Hepatocyte (in vitro differentiated cells): ENCODE data around the gene DDC.

Experiments
- CTCF ChIP-seq: fragments of 200-600 bp; sonication (generic); IDR thresholded peaks from 2 replicates; pipeline ENCODE4 v1.5.1; 2016; ENCODE audit warnings: antibody characterized with exemption, mild to moderate bottlenecking; ENCODE audit not compliant: poor library complexity
- EZH2 ChIP-seq: fragments of 200-600 bp; sonication (generic); IDR thresholded peaks from 2 replicates; pipeline ENCODE4 v1.6.1; 2016; ENCODE audit warnings: antibody characterized with exemption, mild to moderate bottlenecking, borderline replicate concordance

GRCh38 chr7:50449881-50450589, 115.2 kb downstream of the DDC start, which contains the start of gene FIGNL1:
- TF ChIP-seq CTCF, result no peak
- TF ChIP-seq EZH2, result no peak
